ENCODE measurements around the gene TMEM266.

Gene TMEM266

GRCh38 chr15:76065793-76066192 lies 6.0 kb downstream of the TMEM266 start:
- no peak for DNase-seq (ENCODE audit: low read depth in 1 of 2, low spot score in 1 of 2)

GRCh38 chr15:76070192-76070591 lies 10.4 kb downstream of the TMEM266 start:
- no peak for DNase-seq (ENCODE audit: low read depth in 1 of 2, low spot score in 1 of 2)

GRCh38 chr15:76070921-76071635 lies 11.3 kb downstream of the TMEM266 start:
- no peak for DNase-seq (ENCODE audit: low read depth in 1 of 2, low spot score in 1 of 2)

- DNase-seq (ENCODE audit: low read depth in 1 of 2, low spot score in 1 of 2) = no peak
Observed at GRCh38 chr15:76071806-76072205, 12.0 kb downstream of the TMEM266 start.

GRCh38 chr15:76073554-76073953 lies 13.8 kb downstream of the TMEM266 start:
- no peak for DNase-seq (ENCODE audit: low read depth in 1 of 2, low spot score in 1 of 2)

GRCh38 chr15:76075046-76075445 lies 15.3 kb downstream of the TMEM266 start:
- no peak for DNase-seq (ENCODE audit: low read depth in 1 of 2, low spot score in 1 of 2)

GRCh38 chr15:76078285-76078877 lies 18.6 kb downstream of the TMEM266 start:
- no peak for DNase-seq (ENCODE audit: low read depth in 1 of 2, low spot score in 1 of 2)

GRCh38 chr15:76084256-76084655 lies 24.5 kb downstream of the TMEM266 start:
- no peak for DNase-seq (ENCODE audit: low read depth in 1 of 2, low spot score in 1 of 2)

GRCh38 chr15:76098685-76099084 lies 38.9 kb downstream of the TMEM266 start:
- DNase-seq (ENCODE audit: low read depth in 1 of 2, low spot score in 1 of 2) = no peak

- DNase-seq (ENCODE audit: low read depth in 1 of 2, low spot score in 1 of 2) = no peak
Observed at GRCh38 chr15:76099388-76099787, 39.6 kb downstream of the TMEM266 start.

- no peak for DNase-seq (ENCODE audit: low read depth in 1 of 2, low spot score in 1 of 2)
Observed at GRCh38 chr15:76100361-76100760, 40.6 kb downstream of the TMEM266 start.

GRCh38 chr15:76101655-76102054 lies 41.9 kb downstream of the TMEM266 start:
- no peak for DNase-seq (ENCODE audit: low read depth in 1 of 2, low spot score in 1 of 2)

- no peak for DNase-seq (ENCODE audit: low read depth in 1 of 2, low spot score in 1 of 2)
Observed at GRCh38 chr15:76105391-76105790, 45.6 kb downstream of the TMEM266 start.

GRCh38 chr15:76105911-76106310 lies 46.1 kb downstream of the TMEM266 start:
- DNase-seq (ENCODE audit: low read depth in 1 of 2, low spot score in 1 of 2) = no peak

- DNase-seq (ENCODE audit: low read depth in 1 of 2, low spot score in 1 of 2) = no peak
Observed at GRCh38 chr15:76107169-76107568, 47.4 kb downstream of the TMEM266 start.

GRCh38 chr15:76108021-76108723 lies 48.4 kb downstream of the TMEM266 start:
- DNase-seq (ENCODE audit: low read depth in 1 of 2, low spot score in 1 of 2) = no peak

GRCh38 chr15:76109046-76109445 lies 49.3 kb downstream of the TMEM266 start:
- DNase-seq (ENCODE audit: low read depth in 1 of 2, low spot score in 1 of 2) = no peak

- no peak for DNase-seq (ENCODE audit: low read depth in 1 of 2, low spot score in 1 of 2)
Observed at GRCh38 chr15:76114561-76114960, 54.8 kb downstream of the TMEM266 start.

GRCh38 chr15:76116138-76116885 lies 56.5 kb downstream of the TMEM266 start:
- no peak for DNase-seq (ENCODE audit: low read depth in 1 of 2, low spot score in 1 of 2)

GRCh38 chr15:76117181-76117580 lies 57.4 kb downstream of the TMEM266 start:
- no peak for DNase-seq (ENCODE audit: low read depth in 1 of 2, low spot score in 1 of 2)

GRCh38 chr15:76118767-76119166 lies 59.0 kb downstream of the TMEM266 start:
- DNase-seq (ENCODE audit: low read depth in 1 of 2, low spot score in 1 of 2) = no peak

GRCh38 chr15:76123031-76123430 lies 63.2 kb downstream of the TMEM266 start:
- no peak for DNase-seq (ENCODE audit: low read depth in 1 of 2, low spot score in 1 of 2)
